ENCODE measurements around the gene KLHL22.

DNA sequence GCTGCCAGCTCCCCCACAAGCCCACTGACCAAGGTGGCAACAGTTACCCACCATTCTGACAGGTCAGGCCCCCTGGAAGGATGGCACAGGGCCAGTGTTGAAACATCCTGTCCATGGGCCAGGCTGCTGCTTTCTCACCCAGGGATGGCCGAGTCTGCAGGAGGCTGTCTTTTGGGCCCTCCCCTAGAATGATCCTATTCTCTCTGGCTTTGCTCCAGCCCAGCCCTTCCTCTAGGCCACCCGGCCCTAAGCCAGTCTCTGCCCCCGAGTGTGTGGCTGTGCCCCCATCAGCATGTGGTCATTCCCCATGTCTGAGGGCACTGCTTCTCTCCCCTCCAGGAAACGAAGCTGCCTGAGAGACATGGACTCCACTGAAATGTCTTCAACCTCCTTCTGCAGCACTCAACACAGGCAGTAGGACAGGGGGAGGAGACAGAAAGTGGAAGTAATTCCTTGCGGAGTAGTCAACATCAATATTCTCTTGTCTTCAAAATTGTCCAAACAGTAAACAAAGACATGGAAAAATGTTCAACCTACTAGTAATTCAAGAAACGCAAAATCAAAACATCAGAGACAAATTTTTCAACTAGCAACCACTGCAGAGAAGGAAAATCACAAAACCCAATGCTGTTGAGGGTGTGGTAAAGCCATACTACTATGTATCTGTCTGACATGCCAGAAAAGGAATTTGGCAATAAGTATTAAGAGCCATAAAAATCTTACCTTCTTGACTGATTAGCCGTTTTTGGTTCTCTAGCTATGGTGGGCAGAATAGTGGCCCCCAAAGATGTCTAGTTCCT lies 52.9 kb downstream of the KLHL22 start:
- TF ChIP-seq, protein P1, sequence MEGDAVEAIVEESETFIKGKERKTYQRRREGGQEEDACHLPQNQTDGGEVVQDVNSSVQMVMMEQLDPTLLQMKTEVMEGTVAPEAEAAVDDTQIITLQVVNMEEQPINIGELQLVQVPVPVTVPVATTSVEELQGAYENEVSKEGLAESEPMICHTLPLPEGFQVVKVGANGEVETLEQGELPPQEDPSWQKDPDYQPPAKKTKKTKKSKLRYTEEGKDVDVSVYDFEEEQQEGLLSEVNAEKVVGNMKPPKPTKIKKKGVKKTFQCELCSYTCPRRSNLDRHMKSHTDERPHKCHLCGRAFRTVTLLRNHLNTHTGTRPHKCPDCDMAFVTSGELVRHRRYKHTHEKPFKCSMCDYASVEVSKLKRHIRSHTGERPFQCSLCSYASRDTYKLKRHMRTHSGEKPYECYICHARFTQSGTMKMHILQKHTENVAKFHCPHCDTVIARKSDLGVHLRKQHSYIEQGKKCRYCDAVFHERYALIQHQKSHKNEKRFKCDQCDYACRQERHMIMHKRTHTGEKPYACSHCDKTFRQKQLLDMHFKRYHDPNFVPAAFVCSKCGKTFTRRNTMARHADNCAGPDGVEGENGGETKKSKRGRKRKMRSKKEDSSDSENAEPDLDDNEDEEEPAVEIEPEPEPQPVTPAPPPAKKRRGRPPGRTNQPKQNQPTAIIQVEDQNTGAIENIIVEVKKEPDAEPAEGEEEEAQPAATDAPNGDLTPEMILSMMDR (IDR thresholded peaks at IDR 0.05; ENCODE audit: low read depth, low read length, poor library complexity, severe bottlenecking), result no peak
- TF ChIP-seq EZH2phosphoT487 (IDR thresholded peaks at IDR 0.05; ENCODE audit: borderline replicate concordance, low read length), result no peak

All from DOHH2 (cell line).